SK-N-SH (cell line): ENCODE measurements around the gene OXA1L.

Source experiments
- EP300 ChIP-seq, 2 experiments: IDR thresholded peaks; 2 replicates each; pipeline versions ENCODE4 v1.4.0 to v1.6.1; 2012; ENCODE audit warnings: borderline replicate concordance in 1 of 2, low read depth in 1 of 2, low read length in 1 of 2
- GABPA ChIP-seq: IDR thresholded peaks from 2 replicates; pipeline ENCODE4 v1.4.0; 2012; ENCODE audit warnings: low read depth, mild to moderate bottlenecking
- RCOR1 ChIP-seq: fragments of 150-350 bp; IDR thresholded peaks from 2 replicates; pipeline ENCODE4 v1.6.1; 2017; ENCODE audit warnings: antibody characterized with exemption, low read length
- RFX5 ChIP-seq: IDR thresholded peaks from 2 replicates; pipeline ENCODE4 v1.6.1; 2012; ENCODE audit warnings: mild to moderate bottlenecking, improper control_type of control experiment, low read length
- SIN3A ChIP-seq: IDR thresholded peaks from 2 replicates; pipeline ENCODE4 v1.6.1; 2012; ENCODE audit warnings: low read depth, mild to moderate bottlenecking, low read length, moderate library complexity, borderline replicate concordance
- SMC3 ChIP-seq: IDR thresholded peaks from 2 replicates; pipeline ENCODE4 v1.6.1; 2012; ENCODE audit warnings: low read depth, low read length, improper control_type of control experiment
- TEAD4 ChIP-seq: IDR thresholded peaks from 2 replicates; pipeline ENCODE4 v1.4.0; 2012; ENCODE audit warnings: mild to moderate bottlenecking, borderline replicate concordance; ENCODE audit not compliant: insufficient read depth
- TF ChIP-seq, protein P1 (sequence below): fragments of 200-600 bp; sonication (generic); IDR thresholded peaks from 2 replicates; pipeline ENCODE4 v1.6.1; 2017; ENCODE audit warnings: antibody characterized with exemption, mild to moderate bottlenecking, moderate library complexity
- TF ChIP-seq, protein P2 (sequence below): IDR thresholded peaks from 2 replicates; pipeline ENCODE4 v1.4.0; 2012; ENCODE audit warnings: low read depth

DNA sequence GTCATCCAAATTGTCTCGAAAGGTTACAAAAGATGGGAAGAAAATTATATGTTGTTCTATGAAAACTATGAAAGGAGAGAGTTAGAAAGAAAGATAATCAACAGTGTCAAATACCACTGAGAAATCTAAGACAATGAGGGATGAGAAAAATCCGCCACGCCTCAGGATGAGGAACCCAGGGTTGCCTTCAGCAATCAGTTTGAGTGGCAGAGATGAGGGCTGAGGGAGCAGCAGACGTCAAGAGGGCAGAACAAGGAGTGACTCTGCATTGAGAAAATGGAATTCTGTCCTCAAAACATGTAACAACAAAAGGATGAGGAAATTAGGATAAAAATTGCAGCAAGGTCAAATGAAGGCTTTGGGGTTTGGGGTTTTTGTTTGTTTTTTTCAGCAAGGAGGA, 18.3 kb upstream of the OXA1L start:
- TF ChIP-seq, protein P1, sequence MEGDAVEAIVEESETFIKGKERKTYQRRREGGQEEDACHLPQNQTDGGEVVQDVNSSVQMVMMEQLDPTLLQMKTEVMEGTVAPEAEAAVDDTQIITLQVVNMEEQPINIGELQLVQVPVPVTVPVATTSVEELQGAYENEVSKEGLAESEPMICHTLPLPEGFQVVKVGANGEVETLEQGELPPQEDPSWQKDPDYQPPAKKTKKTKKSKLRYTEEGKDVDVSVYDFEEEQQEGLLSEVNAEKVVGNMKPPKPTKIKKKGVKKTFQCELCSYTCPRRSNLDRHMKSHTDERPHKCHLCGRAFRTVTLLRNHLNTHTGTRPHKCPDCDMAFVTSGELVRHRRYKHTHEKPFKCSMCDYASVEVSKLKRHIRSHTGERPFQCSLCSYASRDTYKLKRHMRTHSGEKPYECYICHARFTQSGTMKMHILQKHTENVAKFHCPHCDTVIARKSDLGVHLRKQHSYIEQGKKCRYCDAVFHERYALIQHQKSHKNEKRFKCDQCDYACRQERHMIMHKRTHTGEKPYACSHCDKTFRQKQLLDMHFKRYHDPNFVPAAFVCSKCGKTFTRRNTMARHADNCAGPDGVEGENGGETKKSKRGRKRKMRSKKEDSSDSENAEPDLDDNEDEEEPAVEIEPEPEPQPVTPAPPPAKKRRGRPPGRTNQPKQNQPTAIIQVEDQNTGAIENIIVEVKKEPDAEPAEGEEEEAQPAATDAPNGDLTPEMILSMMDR, result no peak
- TF ChIP-seq EP300 (IDR thresholded peaks at IDR 0.05; ENCODE audit: borderline replicate concordance in 1 of 2, low read depth in 1 of 2, low read length in 1 of 2) (no peak), SIN3A (no peak), TEAD4 (no peak), SMC3 (no peak), RFX5 (no peak), RCOR1 (no peak), GABPA (no peak)
- TF ChIP-seq, protein P2, sequence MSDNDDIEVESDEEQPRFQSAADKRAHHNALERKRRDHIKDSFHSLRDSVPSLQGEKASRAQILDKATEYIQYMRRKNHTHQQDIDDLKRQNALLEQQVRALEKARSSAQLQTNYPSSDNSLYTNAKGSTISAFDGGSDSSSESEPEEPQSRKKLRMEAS, result no peak
